Measurements from ENCODE around the gene NMRK1.
A peak's percentile ranks its signal among the peaks of the same experiment; 100 is the strongest.

Gene NMRK1

DNA sequence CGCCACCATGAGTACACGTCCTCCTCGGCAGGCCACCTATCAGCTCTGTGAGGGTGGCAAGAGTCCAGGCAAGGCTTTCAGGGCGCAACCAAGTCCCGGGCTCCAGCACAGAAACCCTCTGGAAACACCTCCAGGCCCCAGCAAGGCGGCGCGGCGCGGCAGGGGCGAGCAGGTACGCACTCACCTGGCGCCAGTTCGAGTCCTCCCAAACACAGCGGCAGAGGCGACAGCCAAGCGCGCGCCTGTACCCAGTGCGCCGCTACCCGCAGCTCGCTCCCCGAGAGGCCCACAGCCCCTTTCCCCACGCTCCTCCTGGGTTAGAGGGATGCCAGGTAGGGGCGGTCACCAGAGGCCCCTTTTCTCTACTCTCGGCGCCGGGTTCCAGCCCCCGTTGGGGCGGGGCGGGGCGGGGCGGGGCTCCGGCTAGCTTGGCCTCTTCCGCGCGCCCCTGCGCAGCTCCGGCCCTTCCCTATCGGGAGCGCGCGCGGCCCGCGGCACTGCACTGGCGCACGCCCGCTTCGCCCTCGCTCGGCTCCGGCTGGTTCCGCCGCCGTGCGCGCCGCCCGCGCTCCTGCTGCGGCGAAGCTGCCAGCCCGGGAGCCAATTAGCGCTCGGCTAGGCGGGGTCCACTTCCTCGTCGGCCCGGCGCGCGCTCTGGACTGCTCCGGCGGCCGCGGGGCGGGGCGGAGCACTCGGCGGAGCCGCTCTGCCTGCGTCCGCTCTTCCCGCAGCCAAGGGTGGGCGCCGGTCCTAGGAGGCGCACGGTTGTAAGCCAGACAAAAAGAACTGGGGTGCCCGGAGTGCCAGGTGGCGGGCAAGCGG lies at the start of gene NMRK1, which contains the start of gene OSTF1:
NMRK1 (minus strand) TSS at position 332 of the 822 bp plus-strand sequence. CDS start 5,040 bp downstream, outside the sequence.
OSTF1 (plus strand) TSS at position 691 of the 822 bp plus-strand sequence. CDS start 179 bp downstream, outside the sequence.
- peak; percentile 73 to 88 for DNase-seq (ENCODE audit: extremely low read depth in 1 of 2, low read depth in 1 of 2)

DNA sequence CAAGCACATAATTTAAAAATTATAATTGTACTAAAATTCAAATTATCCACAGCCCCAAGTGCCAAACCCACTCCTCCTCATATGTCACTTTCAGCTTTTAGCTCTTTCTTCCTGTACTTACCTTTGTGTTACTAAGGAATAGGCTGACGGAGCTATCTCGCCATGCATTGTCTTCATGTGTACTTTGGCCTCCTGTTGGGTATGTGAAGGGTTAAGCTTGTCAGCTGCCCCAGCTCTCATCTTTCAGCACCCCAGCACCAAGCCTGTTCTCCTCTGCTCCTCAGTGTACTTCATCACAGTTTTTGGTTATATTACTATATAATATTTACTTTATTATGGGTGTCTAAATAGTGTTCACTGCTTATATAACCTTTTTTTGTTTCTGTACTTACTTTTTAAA lies 46.5 kb upstream of the NMRK1 start:
- no peak for DNase-seq (ENCODE audit: extremely low read depth in 1 of 2, low read depth in 1 of 2)

DNA sequence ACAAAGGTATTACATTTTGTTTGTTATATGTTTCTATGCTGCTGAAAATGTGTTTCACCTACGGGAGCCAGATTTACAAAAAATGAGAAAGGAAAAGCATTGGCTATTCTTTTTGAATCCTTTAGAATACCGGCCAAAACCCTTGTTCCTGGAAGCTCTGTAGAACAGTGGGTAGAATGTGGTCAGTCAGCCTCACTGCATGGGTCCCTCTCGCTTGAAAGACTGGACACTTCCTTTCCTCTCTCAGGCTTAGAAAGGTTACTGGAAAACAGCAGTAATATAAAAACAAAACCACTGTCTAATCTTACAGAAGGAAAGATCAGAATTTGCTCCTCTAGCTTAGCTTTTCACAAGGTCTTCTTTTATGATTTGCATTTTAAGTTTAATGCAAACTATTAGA lies 45.4 kb upstream of the NMRK1 start:
- no peak for DNase-seq (ENCODE audit: extremely low read depth in 1 of 2, low read depth in 1 of 2)

DNA sequence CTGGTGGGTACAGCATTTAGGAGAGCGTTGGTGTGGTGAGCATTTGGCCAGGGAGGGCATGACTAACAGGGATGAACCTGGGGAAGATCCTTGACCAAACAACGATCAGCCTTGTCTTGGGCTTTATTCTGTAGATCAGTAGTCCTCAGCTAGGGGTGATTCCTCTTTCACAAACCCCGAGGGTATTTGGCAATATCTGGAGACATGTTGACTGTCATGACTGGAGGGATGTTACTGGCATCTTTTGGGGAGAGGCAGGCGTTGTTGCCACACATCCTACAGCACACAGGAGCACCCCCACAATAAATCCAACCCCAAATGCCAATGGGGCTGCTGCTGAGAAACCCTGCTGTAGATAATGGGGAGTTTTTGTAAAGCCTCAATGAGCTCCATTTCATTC lies 44.3 kb upstream of the NMRK1 start:
- DNase-seq (ENCODE audit: extremely low read depth in 1 of 2, low read depth in 1 of 2), result no peak

DNA sequence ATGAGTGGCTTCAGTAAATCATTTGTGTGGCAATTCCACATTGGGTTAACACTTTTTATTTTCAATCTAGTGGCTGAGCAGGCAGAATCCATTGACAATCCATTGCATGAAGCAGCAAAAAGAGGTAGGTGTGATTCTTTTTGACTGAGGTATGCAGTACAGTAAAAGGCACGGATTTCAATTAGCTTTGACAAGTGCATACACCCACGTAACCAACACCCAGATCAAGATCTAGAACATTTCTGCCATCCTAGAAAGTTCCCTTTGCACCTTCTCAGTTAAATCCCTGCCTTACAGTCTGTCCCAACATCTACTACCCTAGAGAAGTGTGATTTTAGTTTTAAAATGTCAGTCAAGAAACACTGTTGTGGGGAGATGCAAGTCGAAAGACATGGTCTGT lies 43.7 kb upstream of the NMRK1 start:
- DNase-seq (ENCODE audit: extremely low read depth in 1 of 2, low read depth in 1 of 2), result no peak

DNA sequence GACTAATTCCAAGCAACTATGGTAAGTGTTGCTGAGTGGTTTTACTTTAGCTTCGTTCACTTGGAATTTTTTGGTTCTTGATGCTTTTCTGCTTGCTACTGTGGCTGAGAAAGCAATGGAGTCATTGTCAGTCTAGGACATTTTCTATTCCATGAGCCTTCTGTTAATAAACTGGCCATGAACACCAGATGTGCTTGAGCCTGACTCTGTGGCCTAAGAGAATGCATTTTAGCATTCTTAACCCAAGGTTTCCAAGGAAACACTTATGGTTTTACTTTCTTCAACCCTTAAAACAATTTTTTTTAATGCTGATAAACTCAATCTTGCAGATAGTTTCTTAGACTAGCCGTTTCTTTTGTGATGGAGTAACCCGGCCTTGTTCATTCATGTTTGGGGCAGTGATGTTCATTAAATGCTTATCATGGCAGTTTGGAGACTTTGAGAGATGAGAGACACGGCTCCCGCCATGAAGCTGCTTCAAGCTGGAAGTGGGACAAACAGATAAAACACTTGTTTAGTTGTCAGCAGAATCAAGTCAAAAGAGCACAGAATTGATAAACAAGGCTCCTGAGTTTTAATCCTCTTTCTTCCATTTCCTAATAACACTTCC lies 42.8 kb upstream of the NMRK1 start:
- no peak for DNase-seq (ENCODE audit: extremely low read depth in 1 of 2, low read depth in 1 of 2)

DNA sequence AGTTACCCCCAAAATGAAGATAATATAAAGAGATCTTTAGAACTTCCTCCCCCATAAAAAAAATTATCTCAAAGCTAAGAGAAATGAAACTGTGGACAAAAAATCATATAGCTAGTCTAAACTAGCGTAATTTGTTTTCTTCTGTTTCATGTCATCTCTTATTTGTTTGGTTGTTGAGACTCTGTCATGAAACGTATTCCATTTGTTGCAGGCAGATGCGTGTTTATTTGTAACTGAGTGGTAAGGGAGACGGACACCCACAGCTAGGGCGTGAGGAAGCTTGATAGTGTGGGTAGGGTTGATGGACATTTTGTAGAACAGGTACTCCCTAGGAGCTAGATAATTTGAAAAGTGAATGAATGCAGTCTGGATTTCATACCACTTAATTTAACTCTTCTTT lies 42.2 kb upstream of the NMRK1 start:
- no peak for DNase-seq (ENCODE audit: extremely low read depth in 1 of 2, low read depth in 1 of 2)

DNA sequence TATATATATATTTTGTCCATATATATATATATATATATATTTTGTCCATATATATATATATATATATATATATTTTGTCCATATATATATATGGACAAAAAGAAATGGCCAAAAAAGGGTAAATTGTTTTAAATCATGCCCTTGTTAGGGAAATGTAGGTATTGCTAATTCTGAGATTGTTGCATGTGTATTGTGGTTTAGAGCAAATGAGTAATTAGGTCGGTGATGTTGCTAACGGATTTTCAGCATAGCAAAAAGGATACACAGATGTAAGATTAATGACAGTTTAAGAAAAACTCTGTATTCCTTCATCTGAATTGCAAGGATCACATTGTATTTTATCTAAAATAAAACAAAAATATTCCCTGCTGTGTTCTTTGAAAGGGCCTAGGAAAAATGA lies 40.6 kb upstream of the NMRK1 start:
- DNase-seq (ENCODE audit: extremely low read depth in 1 of 2, low read depth in 1 of 2), result no peak

DNA sequence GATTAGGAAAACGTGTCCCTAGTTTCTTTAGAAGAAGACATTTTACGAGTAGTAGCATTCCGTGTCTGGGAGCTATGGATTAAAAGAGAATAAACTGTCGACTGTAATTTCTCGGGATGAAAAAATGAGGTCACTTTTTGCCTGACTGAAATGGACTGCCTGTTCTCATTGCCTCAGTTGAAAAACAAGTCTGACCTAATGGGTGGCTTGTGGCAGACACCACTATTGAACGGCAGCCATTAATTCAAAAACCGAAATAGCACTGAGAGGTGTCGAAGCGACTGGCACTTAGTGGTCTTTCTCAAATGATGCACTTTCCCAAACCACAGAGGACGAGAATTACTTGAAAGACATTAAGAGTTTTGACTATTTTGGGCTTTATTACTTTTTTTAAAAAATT lies 35.7 kb upstream of the NMRK1 start:
- no peak for DNase-seq (ENCODE audit: extremely low read depth in 1 of 2, low read depth in 1 of 2)

DNA sequence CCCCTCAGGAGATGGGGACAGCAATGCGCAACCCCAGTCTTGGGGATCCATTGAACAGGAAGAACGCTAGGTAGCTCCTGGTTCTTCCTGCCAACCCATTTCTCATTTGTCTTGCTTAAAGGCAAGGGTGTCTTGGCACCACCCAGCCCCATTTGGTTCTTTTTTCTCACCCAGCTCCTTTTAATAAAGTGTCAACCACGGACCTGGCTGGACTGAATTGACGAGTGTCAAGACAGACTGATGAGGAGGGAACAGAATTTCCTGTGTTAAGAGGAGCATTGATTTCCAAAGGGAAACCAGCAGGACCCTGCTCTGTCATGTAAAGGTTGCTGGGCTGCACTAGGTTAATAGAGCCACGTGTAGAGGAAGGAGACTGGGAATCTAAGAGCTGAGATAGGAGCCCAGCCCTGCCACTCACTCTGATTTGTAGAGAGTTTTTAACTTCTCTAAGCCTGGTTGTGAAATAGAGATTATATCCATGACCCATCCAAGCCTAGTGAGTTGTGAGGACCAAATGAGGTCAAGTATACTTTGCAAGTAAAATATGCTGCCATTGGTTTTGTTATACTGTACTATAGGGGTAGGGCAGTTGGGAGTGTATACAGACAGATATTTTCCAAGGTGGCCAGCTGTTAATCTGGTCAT lies 34.1 kb upstream of the NMRK1 start:
- no peak for DNase-seq (ENCODE audit: extremely low read depth in 1 of 2, low read depth in 1 of 2)

DNA sequence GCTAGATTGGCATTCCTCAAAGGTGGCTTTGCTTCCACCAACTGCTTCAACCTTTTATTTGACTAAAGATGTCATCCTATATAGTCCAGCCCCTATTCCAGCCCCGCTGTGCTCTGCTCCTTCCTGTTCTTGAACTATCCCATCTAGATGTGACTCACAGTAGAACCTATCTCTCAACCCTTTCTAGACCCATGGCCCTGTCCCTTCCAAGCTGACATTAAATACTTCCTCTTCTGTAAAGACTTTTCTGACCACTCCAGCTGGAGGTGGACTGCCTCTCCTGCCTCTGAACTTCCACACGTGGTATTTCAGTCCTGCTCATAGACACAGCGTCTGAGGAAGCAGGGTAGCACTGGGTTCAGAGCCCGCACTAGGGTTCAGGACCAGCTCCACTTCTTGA lies 32.7 kb upstream of the NMRK1 start:
- DNase-seq (ENCODE audit: extremely low read depth in 1 of 2, low read depth in 1 of 2), result no peak

DNA sequence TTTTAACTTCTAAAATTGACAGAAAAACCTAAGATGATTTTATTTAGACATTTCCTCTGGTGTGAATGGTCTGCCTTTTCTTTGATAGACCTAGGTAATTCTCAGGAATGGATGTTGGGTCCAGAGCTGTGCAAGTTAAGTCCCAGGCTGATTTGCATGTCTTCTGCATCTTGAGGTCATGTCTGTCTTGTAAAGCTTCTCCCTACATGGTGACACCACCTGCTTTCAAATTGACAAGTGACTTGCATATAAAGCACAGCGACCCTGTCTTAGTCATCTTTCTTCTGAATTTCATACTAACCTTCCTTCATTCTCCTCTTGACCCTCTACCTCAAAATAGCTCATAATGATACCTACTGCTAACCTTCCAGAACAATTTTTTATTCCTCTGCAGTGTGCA lies 29.6 kb upstream of the NMRK1 start:
- no peak for DNase-seq (ENCODE audit: extremely low read depth in 1 of 2, low read depth in 1 of 2)

DNA sequence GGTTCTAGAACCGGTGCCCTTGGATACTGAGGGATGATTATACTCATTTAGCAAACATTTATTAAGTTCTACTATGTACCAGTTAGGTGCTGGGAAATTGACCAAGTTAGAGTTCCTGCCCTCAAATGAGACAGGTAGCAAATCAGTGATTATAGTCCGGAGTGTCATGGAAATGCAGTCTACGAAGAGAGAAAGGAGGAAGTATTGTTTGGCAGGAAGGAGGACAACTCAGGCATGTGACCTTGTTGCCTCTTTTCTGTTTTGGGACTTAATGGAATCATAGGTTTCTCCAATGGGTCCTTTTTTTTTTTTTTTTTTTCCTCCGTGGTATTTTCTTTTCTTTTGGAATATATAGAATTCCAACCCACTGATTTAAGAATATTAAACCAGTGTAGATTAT lies 28.4 kb upstream of the NMRK1 start:
- DNase-seq (ENCODE audit: extremely low read depth in 1 of 2, low read depth in 1 of 2), result no peak

DNA sequence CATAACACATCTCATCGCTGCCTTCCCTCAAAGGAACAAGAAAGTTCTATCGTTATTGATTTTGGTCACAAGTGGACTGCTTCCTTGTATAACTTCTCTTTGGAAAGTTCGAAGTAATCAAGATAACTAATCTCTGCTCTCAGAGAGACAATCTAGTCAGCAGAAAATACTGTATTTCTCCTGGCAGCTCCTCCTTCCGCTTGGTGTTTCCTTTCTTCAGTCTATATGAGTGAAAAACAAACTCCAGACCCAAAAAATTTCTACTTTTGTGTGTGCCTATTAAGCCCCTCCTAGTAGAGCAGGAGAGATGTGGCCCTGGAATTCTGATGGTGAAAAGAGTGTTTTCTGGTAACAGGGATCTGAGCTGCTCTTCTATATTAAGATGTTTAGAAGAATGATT lies 24.8 kb upstream of the NMRK1 start:
- no peak for DNase-seq (ENCODE audit: extremely low read depth in 1 of 2, low read depth in 1 of 2)

DNA sequence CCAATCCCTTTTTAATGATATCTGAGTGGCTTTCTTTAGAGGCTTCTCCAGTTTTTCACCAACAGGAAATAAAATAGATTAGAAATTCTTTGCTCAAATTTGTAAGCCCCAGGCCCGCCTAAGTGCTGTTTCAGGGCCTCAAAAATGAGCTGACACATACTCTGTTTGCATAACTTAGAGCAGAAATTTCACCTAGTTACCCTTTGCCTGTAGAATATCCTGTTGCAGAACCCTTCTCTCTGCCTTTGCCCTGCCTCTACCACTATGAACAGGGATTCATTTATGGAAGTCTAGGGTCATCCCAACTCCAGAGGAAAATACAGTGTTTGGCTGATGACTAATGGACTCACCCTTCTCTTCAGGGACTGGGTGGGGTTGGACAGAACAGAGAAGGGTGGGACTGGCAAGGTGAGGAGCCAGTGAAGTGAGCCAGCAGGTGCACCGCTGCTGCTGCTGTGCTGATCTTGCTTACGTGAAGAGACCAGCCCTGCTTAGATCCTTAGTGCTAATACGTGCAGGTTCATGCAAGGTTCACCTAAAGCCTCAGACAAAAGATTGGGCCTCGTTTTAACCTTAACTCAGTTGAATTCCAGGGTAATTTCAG lies 23.2 kb upstream of the NMRK1 start:
- no peak for DNase-seq (ENCODE audit: extremely low read depth in 1 of 2, low read depth in 1 of 2)

DNA sequence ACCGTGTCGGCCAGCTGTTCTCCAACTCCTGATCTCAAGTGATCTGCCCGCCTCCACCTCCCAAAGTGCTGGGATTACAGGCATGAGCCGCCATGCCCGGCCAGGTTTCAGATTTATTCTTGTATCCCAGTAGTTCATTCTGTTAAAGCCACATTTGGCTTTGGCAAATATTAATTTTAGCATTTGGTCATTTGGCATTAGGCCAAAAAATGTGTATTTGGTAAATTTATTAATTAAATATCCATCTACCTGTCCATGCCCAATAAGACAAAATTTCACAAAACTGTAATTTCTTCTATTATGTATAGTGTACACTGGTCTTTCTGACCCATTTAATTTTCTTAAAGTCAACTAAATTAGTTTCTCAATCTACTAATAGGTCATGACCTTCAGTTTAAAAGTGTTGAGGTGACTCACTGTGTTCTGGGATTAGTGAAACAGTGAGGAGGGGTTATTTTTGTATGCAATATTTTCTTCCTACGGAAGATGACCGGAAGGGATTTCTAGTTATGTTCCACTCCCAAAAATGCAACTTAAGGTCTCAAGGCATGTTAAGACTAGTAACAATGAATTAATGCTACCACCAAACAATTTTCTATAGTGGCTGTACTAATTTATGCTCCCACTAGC lies 21.4 kb upstream of the NMRK1 start:
- DNase-seq (ENCODE audit: extremely low read depth in 1 of 2, low read depth in 1 of 2), result no peak

DNA sequence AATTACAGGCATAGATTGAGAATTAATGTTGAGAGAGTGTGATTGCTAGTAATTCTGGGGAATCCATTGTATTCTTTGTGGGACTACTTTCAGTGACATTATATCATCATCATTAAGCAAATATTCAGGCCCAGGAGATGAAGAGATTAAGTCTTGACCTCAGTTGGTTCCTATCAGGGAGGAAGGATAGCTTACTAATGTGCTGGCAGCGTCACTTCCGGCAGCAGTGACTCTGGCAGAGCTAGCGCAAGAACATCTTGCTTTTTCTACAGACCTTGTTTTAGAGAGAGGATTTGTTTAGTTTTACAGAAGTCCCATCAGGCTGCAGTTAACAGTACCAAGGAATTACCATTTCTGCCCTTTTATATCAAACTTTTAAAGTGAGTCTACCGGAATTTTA lies 20.6 kb upstream of the NMRK1 start:
- DNase-seq (ENCODE audit: extremely low read depth in 1 of 2, low read depth in 1 of 2), result no peak

DNA sequence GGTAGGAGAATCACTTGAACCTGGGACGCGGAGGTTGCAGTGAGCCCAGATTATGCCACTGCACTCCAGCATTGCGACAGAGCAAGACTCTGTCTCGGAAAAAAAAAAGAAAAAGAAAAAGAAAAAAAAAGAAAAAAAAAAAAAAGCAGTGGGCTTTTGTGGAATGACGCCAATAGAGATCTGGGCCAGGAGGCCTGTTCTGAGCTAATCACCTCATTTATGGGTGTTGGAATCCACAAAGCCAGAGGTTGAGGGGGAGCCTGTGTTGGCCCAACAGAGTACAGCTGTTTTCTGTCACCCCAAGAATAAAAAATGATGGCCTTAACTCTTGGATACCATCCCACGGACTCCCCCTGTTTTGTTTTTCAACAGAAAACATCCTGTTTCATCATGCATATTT lies 18.9 kb upstream of the NMRK1 start:
- no peak for DNase-seq (ENCODE audit: extremely low read depth in 1 of 2, low read depth in 1 of 2)

DNA sequence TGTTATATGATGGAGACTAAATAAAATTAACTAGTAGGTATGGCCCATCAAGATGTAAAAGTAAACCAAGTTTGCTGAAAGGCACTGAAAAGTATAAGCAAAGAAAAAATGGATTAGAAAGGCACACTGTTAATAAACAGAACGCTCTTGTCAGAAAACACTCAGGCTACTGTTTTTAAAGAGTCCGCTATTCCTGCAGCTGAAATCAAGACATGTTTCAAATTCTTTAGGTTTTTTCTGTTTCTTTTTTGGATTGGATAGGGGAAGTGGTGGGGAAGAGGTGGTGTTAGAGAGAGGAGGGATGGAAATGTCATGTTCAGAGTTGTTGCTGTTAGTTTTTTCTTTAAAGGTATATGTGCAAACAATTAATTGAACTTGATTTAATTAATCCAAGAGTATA lies 17.9 kb upstream of the NMRK1 start:
- DNase-seq (ENCODE audit: extremely low read depth in 1 of 2, low read depth in 1 of 2), result no peak

DNA sequence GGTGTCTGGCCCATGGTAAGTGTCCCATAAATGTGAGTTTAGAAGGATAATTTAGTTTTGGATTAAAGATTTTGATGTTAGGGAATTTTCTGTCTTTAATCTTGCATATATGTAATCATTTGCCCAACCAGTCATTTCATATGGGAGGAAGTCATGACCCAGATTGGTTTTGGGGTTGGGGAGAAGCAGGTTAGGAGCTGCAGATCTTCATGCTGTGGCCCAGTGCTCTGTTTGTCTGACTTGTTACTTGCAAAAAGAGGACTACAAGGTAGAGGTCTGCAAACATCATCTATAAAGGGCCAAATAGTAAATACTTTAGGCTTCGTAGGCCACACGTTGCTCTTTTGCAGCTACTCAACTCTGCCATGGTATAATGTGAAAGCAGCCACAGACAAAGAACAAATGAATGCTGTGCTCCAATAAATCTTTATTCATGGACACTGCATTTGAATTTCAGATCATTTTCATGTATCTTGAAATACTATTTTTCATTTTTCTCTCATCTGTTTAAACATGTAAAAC lies 17.1 kb upstream of the NMRK1 start:
- no peak for DNase-seq (ENCODE audit: extremely low read depth in 1 of 2, low read depth in 1 of 2)

DNA sequence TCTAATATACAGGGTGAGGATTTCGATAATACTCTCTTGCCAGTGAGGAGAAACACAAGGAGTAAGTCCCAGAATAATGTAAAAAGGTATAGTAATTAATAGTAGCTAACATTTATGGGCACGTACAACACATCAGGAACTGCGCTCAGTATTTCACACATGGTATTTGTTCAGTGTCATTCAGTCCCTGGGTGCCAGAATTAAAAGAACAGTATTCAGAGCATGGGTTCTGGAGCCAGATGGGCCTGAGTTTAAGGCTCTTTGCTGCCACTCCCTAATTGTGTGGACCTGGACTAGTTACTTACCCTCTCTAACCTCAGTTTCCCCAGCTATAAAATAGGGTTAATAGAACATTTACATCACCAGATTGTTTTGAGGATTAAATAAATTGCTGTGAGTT lies 16.7 kb upstream of the NMRK1 start:
- DNase-seq (ENCODE audit: extremely low read depth in 1 of 2, low read depth in 1 of 2), result no peak

Data from activated CD8-positive, alpha-beta memory T cell treated with anti-CD3 and anti-CD28 coated beads for 1 hour (primary cell).